Nephron progenitor cell (in vitro differentiated cells): ENCODE results near the gene RHOF.
A peak's percentile ranks its signal among the peaks of the same experiment; 100 is the strongest.
"Not testable (repeated sequence)": the region's sequence is repeated elsewhere in the genome, so short reads cannot be mapped to it uniquely, and the experiment has no call there.

Experiments
- DNase-seq: peaks from one replicate; pipeline ENCODE4 v3.0.0; 2021
- H3K27ac Mint-ChIP-seq: 2 replicates; pipeline ENCODE4 v1.8.0; 2021; ENCODE audit warnings: mild to moderate bottlenecking, moderate library complexity, mixed read lengths
- H3K27me3 Mint-ChIP-seq: 2 replicates; pipeline ENCODE4 v1.8.0; 2021; ENCODE audit warnings: mild to moderate bottlenecking, low read depth, mixed read lengths; ENCODE audit not compliant: poor library complexity
- H3K36me3 Mint-ChIP-seq: 2 replicates; pipeline ENCODE4 v1.8.0; 2021; ENCODE audit warnings: low read depth, mixed read lengths
- H3K4me1 Mint-ChIP-seq: 2 replicates; pipeline ENCODE4 v1.8.0; 2021; ENCODE audit warnings: mixed read lengths
- H3K4me3 Mint-ChIP-seq: 2 replicates; pipeline ENCODE4 v1.8.0; 2021; ENCODE audit warnings: mild to moderate bottlenecking, moderate library complexity, mixed read lengths
- H3K9me3 Mint-ChIP-seq: 2 replicates; pipeline ENCODE4 v1.8.0; 2021; ENCODE audit warnings: mild to moderate bottlenecking, moderate library complexity, mixed read lengths
- CTCF ChIP-seq: fragments of 200-600 bp; sonication (generic); IDR thresholded peaks from 2 replicates; pipeline ENCODE4 v1.5.0; 2021; ENCODE audit warnings: antibody characterized with exemption

Gene RHOF

GRCh38 chr12:121791671-121792551, 1.6 kb downstream of the RHOF start:
- Mint-ChIP-seq H3K4me3 (peak overlapping the region; percentile 82), H3K27me3 (peaks cover 9% of the 10 kb centered on the region), H3K9me3 (no peaks in the 10 kb centered on the region), H3K27ac (no peak overlapping the region), H3K36me3 (peaks cover 4% of the 10 kb centered on the region), H3K4me1 (peaks cover 62% of the 10 kb centered on the region)
- no peak for DNase-seq
- no peak for TF ChIP-seq CTCF

- not testable (repeated sequence) for DNase-seq, H3K4me3 Mint-ChIP-seq, H3K36me3 Mint-ChIP-seq
These were observed 2.7 kb downstream of the RHOF start for GRCh38 chr12:121790785-121791184.

GRCh38 chr12:121789800-121790728, 3.4 kb downstream of the RHOF start:
- peaks cover under 1% of the 10 kb centered on the region for H3K36me3 Mint-ChIP-seq
- H3K4me3 Mint-ChIP-seq: peak overlapping the region; percentile 41
- no peaks in the 10 kb centered on the region for H3K9me3 Mint-ChIP-seq
- DNase-seq: peak; percentile 70
- no peak overlapping the region for H3K27ac Mint-ChIP-seq
- TF ChIP-seq CTCF: no peak
- H3K4me1 Mint-ChIP-seq: peaks cover 48% of the 10 kb centered on the region
- peaks cover 11% of the 10 kb centered on the region for H3K27me3 Mint-ChIP-seq

More at GRCh38 chr12:121790785-121791184, 2.7 kb downstream of the RHOF start:
- H3K9me3 Mint-ChIP-seq, H3K27ac Mint-ChIP-seq: not testable (repeated sequence)
- peaks cover 11% of the 10 kb centered on the region for H3K27me3 Mint-ChIP-seq
- H3K4me1 Mint-ChIP-seq: peaks cover 52% of the 10 kb centered on the region

- no peak for TF ChIP-seq CTCF
- Mint-ChIP-seq H3K27ac (no peak overlapping the region), H3K27me3 (peaks cover 11% of the 10 kb centered on the region), H3K4me1 (peaks cover 40% of the 10 kb centered on the region), H3K4me3 (peak overlapping the region; percentile 41), H3K36me3 (no peaks in the 10 kb centered on the region), H3K9me3 (no peaks in the 10 kb centered on the region)
- no peak for DNase-seq
These were observed 4.2 kb downstream of the RHOF start for GRCh38 chr12:121789233-121789781.

GRCh38 chr12:121788176-121788818, 5.2 kb downstream of the RHOF start:
- peaks cover 11% of the 10 kb centered on the region for H3K27me3 Mint-ChIP-seq
- DNase-seq: no peak
- peaks cover 5% of the 10 kb centered on the region for H3K36me3 Mint-ChIP-seq
- no peak for TF ChIP-seq CTCF
- no peak overlapping the region for H3K4me3 Mint-ChIP-seq
- no peaks in the 10 kb centered on the region for H3K9me3 Mint-ChIP-seq
- no peak overlapping the region for H3K27ac Mint-ChIP-seq
- H3K4me1 Mint-ChIP-seq: peaks cover 44% of the 10 kb centered on the region
